NCI-H2227 (cell line): ENCODE results near the gene FXR1.
"Not testable (repeated sequence)": the region's sequence is repeated elsewhere in the genome, so short reads cannot be mapped to it uniquely, and the experiment has no call there.

ENCODE experiments used
- DNase-seq: peaks from one replicate; lab custom pipeline; 2025; ENCODE audit not compliant: unreplicated experiment; lab: John Stamatoyannopoulos, UW

The FXR1 gene

DNA sequence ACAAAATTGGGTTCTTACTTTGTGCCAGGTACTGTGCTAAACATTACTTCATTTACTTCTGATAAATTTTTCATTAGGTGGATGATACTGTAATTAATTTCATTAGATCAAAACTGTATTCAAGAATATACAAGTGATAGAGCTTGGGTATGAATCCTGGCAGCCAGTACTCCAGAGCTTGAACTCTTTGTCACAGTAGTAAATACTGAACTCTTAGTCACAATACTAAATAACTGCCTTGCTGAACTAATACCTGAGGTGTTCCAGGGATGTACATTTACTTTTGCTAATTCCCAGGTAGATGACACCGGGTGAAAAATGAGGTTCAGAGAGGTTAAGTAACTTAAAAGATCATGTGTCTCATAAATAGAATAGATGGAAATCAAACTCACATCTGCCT lies 20.3 kb downstream of the FXR1 start:
- no peak for DNase-seq

DNA sequence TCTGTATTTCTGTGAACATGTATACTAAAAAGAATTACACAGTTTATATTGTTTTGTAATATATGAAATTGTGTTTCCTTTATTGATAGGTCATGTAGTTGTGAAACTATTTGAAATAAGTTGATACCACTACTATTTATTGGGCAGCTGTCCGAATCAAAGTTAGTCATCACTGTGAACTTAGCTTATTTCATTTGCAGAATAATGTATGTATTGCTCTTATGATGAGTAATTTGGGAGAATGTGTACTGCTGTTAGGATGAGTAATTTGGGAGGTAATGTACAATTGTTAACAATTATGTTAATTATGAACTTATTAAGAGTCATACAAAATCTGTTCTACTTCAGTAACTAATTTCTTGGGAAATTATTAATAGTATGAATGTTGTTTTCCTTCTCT lies 22.2 kb downstream of the FXR1 start:
- DNase-seq = no peak

- no peak for DNase-seq
These were observed 28.4 kb downstream of the FXR1 start for GRCh38 chr3:180940826-180941225.

GRCh38 chr3:180947761-180948390 lies 35.4 kb downstream of the FXR1 start:
- no peak for DNase-seq

- DNase-seq = no peak
These were observed 47.2 kb downstream of the FXR1 start for GRCh38 chr3:180959691-180960090.

GRCh38 chr3:180961087-180961486 lies 48.6 kb downstream of the FXR1 start:
- peak; percentile 25 for DNase-seq

DNA sequence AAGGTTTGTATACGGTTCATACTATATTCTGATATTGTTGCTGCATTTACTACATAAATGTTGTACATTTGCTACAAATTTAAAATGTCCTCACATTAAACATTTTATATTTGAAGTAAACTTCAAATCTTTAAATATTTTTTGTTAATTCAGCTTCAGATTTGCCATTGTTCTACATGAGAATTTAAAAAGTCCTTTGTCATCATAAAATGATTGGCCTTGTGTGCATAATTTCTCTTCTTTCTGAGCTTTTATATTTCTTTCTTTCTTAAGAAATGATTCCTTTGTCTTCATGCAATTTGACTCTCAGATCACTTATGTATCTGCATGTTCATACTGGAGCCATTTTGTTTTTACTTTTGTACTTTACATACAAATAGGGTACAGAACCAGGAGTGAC lies 49.1 kb downstream of the FXR1 start:
- DNase-seq = no peak

DNA sequence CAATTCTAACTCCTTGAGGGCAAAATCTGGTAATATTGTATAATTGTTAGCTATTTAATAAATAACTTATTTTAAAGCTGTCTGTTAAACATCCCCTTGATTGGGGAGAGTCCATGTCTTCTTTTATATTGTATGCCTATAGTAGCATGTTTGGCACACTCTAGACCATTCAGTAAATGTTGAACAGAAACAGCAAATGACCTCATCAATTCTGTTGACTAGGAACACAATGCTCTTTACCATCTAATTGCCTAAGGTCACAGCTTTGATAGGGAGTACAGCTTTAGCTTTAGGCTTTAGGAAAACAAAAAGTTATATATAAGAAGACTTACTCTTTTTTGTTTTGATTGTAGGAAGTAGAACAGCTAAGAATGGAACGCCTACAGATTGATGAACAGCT lies 50.1 kb downstream of the FXR1 start:
- DNase-seq = no peak

DNA sequence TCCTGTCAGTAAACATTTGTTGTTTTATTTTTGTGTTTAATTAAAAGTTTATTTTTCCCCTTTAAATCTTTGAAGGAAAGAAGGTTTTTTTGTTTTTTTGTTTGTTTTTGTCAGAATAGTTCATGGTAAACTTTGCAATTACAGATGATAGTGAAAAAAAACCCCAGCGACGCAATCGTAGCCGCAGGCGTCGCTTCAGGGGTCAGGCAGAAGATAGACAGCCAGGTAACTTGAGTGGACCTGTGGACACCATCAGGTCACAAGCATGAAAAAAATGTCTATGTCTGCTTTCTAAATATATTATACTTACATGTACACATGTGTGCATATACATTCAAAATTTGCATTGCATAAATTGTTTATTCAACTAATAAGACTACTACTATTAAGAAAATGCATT lies 58.5 kb downstream of the FXR1 start:
- DNase-seq = no peak

DNA sequence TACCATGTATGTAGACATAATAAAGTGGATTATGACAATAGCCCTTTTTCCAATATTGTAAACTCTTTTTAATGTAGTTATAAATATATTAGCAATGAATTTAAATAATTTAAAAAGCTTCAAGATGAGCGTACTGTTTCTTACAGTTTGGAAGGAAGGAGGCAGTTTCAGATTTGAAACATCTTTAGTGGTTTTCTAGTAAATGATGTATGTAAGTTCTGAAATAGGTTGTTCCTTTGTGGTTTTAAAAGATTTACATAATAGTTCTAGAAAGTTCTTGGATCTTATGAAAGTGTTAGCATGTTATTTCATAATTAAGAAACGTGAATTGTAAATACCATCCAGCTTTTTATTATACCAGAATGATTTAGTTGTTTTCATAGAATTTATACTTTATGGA lies 61.1 kb downstream of the FXR1 start:
- DNase-seq = no peak

GRCh38 chr3:180974286-180974685 lies 61.8 kb downstream of the FXR1 start:
- DNase-seq = no peak

DNA sequence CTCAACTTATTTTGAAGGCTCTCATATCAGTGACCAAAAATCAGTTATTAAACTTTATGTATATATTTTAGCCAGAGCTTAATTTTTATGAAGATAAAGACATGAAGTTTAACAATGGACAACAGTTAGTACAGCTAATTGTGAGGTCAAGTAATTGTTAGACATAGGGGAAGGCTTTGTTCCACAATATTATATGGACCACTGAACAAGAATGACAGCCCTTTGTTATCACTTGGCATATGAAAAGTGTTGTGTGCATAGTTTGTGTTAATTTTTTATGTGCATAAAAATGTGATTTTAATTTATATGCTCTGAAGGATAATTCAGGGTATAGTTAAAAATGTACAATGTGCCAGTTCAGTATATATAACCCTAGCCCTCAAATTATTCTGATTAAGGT lies 65.0 kb downstream of the FXR1 start:
- DNase-seq = no peak

DNA sequence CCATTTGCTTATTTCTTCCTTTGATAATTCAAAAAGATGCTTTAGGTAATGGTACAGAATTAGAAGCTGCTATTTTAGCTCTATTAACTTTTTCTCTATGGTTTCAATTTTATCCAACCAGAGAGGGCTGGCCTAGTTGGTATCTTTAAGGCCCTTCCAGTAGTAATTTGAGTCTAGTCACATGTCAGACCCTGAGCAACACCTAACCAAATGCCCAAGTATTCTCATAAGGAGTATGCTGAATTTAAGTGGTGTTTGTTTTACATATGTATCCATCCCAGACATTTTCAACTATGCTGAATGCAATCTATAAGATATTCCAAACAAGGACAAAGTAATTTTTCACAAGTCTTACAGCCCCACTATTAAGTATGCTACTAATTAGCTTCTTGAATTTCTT lies 67.5 kb downstream of the FXR1 start:
- no peak for DNase-seq

GRCh38 chr3:180980611-180981010 lies 68.1 kb downstream of the FXR1 start:
- peak; percentile 14 for DNase-seq

GRCh38 chr3:180981912-180982311 lies 69.4 kb downstream of the FXR1 start:
- DNase-seq = no peak

GRCh38 chr3:180983136-180983535 lies 70.7 kb downstream of the FXR1 start:
- no peak for DNase-seq

DNA sequence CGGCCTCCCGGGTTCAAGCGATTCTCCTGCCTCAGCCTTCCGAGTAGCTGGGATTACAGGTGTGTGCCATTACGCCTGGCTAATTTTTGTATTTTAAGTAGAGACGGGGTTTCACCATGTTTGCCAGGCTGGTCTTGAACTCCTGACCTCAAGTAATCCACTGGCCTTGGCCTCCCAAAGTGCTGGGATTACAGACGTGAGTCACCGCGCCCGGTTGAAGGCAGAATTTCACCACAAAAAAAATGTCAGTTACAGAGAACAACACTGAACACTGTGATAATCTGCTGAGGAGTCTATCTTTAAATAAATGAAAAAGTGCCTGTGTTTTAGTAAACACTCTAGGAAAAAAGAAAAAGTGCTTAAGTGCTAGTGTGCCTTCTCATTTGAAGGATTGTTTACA lies 73.9 kb downstream of the FXR1 start:
- not testable (repeated sequence) for DNase-seq

GRCh38 chr3:180987344-180987743 lies 74.9 kb downstream of the FXR1 start:
- no peak for DNase-seq

GRCh38 chr3:180989291-180990163 lies 77.1 kb downstream of the FXR1 start, which contains the start of gene DNAJC19:
TSS of gene DNAJC19 (minus strand) at chr3:180989736. CDS start at chr3:180989602, 134 bp downstream.
- DNase-seq = peak; percentile 99

DNA sequence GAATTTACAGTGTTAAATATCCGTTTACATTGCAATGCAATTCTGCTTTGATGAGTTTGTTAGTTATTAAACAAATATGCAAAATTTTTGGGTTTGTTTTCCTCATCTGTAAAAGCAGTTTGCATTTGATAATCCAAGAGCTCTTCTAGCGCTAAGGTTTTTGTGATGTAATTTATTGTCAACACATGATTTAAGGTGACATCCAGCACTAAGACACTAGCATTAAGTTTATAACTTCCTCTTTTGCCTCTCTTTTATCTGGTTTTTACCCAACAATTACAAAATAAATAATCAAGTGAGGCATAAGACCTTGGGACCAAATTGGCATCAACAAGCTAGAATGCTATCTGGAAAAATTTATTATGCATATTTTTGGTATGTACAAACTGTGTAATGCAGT lies 78.0 kb downstream of the FXR1 start:
- DNase-seq = no peak

DNA sequence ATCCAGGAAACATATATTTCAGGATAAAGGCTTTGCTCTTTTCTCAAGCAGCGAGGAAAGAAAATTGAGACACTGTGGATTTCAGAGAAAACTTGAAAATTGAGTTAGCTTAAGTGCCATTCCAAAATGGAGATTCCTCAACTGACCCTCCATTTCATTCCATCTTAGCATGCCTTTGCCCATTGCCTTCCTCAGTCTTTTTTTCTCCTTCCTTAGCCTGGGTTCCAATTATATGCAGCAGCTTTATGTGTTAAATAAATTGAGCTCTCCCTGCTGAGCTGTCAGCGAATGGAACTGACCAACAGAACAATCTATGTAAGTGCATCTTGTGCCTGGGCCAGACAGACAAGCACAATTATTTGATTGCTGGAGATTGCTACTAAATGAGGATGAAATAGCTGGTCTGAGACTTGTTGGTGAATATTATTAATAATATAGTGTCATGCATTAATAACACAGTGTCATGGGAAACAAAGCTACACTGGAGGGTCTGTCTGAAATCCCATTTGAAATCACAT lies 84.0 kb downstream of the FXR1 start:
- DNase-seq = peak; percentile 30

DNA sequence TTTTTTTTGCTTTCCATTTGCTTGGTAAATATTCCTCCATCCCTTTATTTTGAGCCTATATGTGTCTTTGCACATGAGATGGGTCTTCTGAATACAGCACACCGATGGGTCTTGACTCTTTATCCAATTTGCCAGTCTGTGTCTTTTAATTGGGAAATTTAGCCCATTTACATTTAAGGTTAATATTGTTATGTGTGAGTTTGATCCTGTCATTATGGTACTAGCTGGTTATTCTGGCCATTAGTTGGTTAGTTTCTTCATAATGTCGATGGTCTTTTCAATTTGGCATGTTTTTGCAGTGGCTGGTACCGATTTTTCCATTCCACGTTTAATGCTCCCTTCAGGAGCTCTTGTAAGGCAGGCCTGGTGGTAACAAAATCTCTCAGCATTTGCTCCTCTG lies 89.9 kb downstream of the FXR1 start:
- not testable (repeated sequence) for DNase-seq
